NCI-H226 (cell line): ENCODE results near the gene SLC30A5.
"Not testable (repeated sequence)": the region's sequence is repeated elsewhere in the genome, so short reads cannot be mapped to it uniquely, and the experiment has no call there.

Source experiments
- DNase-seq: peaks from one replicate; pipeline ENCODE4 v3.0.0-alpha.2; 2015

The SLC30A5 gene

GRCh38 chr5:69105996-69106906, 12.4 kb downstream of the SLC30A5 start:
- no peak for DNase-seq

DNA sequence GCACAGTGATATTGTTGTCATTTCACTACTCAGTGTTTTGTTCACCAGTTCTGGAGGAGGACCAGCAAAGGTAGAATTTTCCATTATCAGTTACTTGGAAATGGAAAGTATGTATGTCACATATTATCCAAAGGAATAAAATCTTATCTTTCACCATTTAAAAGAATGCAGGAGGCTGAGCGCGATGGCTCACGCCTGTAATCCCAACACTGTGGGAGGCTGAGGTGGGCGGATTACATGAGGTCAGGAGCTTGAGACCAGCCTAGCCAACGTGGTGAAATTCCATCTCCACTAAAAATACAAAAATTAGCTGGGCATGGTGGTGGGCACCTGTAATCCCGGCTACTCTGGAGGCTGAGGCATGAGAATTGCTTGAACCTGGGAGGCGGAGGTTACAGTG, 14.6 kb downstream of the SLC30A5 start:
- peak; percentile 64 for DNase-seq

- no peak for DNase-seq
Observed at GRCh38 chr5:69113851-69114250, 20.0 kb downstream of the SLC30A5 start.

- DNase-seq, result no peak
Observed at GRCh38 chr5:69115526-69115925, 21.7 kb downstream of the SLC30A5 start.

GRCh38 chr5:69129413-69129812, 35.6 kb downstream of the SLC30A5 start:
- DNase-seq, result peak; percentile 77

- peak; percentile 60 for DNase-seq
Observed at GRCh38 chr5:69130241-69130640, 36.4 kb downstream of the SLC30A5 start.

GRCh38 chr5:69131304-69131703, 37.5 kb downstream of the SLC30A5 start:
- no peak for DNase-seq

- no peak for DNase-seq
Observed at GRCh38 chr5:69134126-69134525, 40.3 kb downstream of the SLC30A5 start.

DNA sequence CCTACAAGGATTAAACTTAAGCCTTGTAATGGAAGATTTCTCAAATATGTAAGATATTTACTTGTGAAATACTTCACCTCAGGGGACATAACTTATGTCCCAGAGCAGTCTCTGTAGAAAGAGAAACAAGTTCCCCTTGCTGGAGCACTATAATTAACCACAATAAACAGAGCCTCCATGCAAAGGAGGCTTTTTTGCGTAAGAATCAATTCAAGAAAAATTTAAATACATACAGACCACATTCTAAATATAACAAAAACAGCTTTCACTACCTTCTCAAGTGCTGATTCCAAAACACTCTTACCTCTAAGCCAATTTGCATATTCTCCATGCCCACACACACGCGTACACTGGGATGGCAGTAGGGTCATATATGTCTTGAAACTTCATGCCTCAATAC, 42.5 kb downstream of the SLC30A5 start:
- no peak for DNase-seq

- not testable (repeated sequence) for DNase-seq
Observed at GRCh38 chr5:69137208-69137607, 43.4 kb downstream of the SLC30A5 start.

- DNase-seq, result no peak
Observed at GRCh38 chr5:69137807-69138206, 44.0 kb downstream of the SLC30A5 start.

DNA sequence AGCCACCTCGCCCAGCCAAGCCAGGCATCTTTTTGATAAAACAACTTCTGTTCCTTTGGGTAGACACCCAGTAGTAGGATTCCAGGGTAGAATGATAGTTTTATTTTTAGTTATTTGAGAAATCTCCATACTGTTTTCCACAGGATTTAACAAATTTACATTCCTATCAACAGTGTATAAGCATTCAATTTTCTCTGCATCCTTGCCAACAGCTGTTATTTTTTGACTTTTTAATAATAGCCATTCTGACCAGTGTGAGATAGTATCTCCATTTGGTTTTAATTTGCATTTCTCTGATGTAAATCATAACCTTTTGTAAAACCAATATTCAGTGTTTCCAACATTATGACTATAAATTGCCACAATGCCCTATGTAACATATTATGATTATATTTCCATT, 45.0 kb downstream of the SLC30A5 start:
- DNase-seq, result no peak

GRCh38 chr5:69140239-69140638, 46.4 kb downstream of the SLC30A5 start:
- DNase-seq, result not testable (repeated sequence)

DNA sequence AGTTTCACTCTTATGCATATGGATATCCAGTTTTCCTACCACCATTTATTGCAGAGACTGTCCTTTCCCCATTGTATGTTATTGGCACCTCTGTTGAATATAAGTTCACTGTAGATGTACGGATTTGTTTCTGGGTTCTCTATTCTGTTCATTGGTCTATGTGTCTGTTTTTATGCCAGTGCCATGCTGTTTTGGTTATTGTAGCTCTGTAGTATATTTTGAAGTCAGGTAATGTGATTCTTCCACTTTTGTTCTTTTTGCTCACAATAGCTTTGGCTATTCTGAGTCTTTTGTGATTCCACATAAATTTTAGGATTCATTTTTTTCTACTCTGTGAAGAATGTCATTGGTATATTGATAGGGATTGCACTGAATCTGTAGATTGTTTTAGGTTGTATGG, 47.0 kb downstream of the SLC30A5 start:
- DNase-seq, result no peak

DNA sequence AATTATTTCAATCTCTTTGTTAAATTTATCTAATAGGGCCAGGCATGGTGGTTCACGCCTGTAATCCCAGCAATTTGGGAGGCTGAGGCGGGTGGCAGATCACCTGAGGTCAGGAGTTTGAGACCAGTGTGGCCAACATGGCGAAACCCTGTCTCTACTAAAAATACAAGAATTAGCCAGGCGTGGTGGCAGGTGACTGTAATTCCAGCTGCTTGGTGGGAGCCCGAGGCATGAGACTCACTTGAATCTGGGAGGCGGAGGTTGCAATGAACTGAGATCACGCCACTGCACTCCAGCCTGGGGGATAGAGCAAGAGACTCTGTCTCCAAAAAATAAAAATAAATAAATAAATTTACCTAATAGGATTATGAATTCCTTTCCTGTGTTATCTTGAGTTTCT, 54.8 kb downstream of the SLC30A5 start:
- DNase-seq, result not testable (repeated sequence)

GRCh38 chr5:69148981-69149675, 55.3 kb downstream of the SLC30A5 start:
- DNase-seq, result no peak

- DNase-seq, result no peak
Observed at GRCh38 chr5:69149676-69150010, 55.8 kb downstream of the SLC30A5 start.

DNA sequence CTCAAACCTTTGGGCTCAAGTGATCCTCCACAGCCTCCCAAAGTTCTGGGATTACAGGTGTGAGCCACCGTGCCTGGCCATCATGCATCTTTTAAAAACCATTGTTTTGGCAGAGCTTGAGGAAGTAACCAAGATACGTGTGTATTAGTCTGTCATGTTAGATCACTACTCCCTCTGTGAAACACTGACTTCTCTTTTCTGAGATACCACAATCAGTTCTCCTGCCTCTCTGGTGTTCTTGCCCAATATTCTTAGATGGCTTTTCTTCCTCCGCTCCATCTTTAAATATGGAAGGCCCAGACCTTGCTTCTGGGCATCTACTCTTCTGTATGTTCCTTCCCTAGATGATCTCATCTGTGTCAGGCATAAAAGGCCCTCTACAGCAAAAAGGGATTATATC, 58.9 kb downstream of the SLC30A5 start:
- no peak for DNase-seq

GRCh38 chr5:69156456-69156855, 62.6 kb downstream of the SLC30A5 start:
- DNase-seq, result no peak

GRCh38 chr5:69158039-69158438, 64.2 kb downstream of the SLC30A5 start:
- DNase-seq, result no peak

DNA sequence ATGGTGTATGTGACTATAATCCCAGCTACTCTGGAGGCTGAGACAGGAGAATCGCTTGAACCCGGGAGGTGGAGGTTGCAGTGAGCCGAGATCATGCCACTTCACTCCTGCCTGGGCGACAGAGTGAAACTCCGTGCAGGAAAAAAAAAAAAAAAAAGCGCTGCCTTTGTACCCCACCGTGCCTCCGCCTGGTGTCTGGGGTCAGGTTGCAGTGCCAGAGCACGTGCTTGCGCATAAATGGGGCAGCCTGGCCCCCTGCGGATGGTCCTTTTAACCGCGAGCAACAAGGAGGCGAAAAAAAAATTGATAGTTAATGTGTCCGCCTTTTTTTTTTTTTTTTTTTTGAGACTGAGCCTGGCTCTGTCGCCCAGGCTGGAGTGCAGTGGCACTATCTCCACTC, 66.8 kb downstream of the SLC30A5 start:
- no peak for DNase-seq

DNA sequence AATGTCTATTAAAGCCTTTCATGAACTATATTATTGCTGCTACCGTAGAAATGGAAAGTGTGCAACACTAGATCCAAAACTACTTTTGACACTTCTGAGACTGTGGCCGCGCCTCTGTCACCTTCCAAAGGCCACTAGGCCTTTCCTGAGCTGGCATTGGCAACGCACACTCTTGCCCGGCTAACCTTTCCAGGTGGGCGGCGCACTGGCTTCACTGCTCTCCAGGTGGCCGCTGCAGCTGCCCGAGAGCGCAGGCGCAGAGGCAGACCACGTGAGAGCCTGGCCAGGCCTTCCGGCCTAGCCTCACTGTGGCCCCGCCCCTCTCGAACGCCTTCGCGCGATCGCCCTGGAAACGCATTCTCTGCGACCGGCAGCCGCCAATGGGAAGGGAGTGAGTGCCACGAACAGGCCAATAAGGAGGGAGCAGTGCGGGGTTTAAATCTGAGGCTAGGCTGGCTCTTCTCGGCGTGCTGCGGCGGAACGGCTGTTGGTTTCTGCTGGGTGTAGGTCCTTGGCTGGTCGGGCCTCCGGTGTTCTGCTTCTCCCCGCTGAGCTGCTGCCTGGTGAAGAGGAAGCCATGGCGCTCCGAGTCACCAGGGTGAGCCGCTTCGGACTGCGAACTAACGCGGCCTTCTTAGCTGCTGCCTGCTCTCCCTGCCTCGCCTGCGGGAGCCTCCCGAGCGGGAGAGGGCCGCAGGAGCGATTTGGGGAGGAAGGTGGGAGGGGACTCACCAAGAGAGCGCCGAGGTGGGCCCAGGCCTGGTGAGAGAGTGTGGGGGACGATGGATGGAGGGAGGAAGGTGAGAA, 73.1 kb downstream of the SLC30A5 start, which contains the start of gene CCNB1:
Gene CCNB1, plus strand, starts transcription at position 465 of the 807 bp plus-strand sequence. Its CDS starts 113 bp downstream, at position 578.
- peak; percentile 98 for DNase-seq

DNA sequence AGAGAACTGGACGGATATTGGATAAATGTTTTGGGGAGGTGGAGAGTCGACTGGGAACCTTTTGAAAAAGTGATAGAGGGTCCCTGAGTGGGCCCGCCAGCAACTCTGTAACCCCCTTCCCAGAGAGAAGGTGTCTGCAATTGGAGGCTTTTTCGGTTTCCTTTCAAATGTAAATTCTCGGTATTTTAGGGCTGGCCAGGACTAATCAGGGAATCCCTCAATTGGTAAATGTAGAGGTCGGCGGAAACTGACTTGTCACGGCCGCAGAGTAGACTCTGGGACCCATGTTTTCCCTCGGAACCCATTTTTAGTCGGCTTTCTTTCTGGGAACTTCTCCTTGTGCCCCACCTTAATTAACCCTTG, 73.7 kb downstream of the SLC30A5 start:
- no peak for DNase-seq
